HEK293T (cell line): ENCODE results near the gene CD34.

ENCODE experiments used
- CTCF ChIA-PET: fragments of 350-600 bp; formaldehyde crosslinking; extraction: SDS; loops from one replicate; lab custom pipeline; 2021; ENCODE audit warnings: antibody characterized with exemption, inconsistent platforms; lab: Yijun Ruan, JAX
- POLR2A ChIA-PET: fragments of 350-600 bp; formaldehyde crosslinking; extraction: SDS; loops from one replicate; lab custom pipeline; 2020; ENCODE audit warnings: antibody characterized with exemption, inconsistent platforms; lab: Yijun Ruan, JAX
- DNase-seq: peaks from one replicate; pipeline ENCODE4 v3.0.0; 2012; ENCODE audit warnings: mixed read lengths; ENCODE audit errors: extremely low spot score
- ARNT ChIP-seq: fragments of 450-650 bp; IDR thresholded peaks from 2 replicates; pipeline ENCODE4 v1.6.1; 2017; ENCODE audit warnings: mild to moderate bottlenecking
- BHLHE40 ChIP-seq: fragments of 450-650 bp; IDR thresholded peaks from 2 replicates; pipeline ENCODE4 v1.6.1; 2016; ENCODE audit warnings: mild to moderate bottlenecking, moderate library complexity, borderline replicate concordance
- CTBP1 ChIP-seq: fragments of 450-650 bp; IDR thresholded peaks from 2 replicates; pipeline ENCODE4 v1.6.1; 2016; ENCODE audit warnings: borderline replicate concordance
- ELF4 ChIP-seq: fragments of 450-650 bp; IDR thresholded peaks from 2 replicates; pipeline ENCODE4 v1.6.1; 2017; ENCODE audit warnings: antibody characterized with exemption
- FOXA1 ChIP-seq: fragments of 450-650 bp; IDR thresholded peaks from 2 replicates; pipeline ENCODE4 v1.6.1; 2016; ENCODE audit warnings: mild to moderate bottlenecking
- FOXK2 ChIP-seq: fragments of 450-650 bp; IDR thresholded peaks from 2 replicates; pipeline ENCODE4 v1.6.1; 2016; ENCODE audit warnings: mild to moderate bottlenecking
- FOXM1 ChIP-seq: fragments of 450-650 bp; IDR thresholded peaks from 2 replicates; pipeline ENCODE4 v1.6.1; 2017; ENCODE audit warnings: mild to moderate bottlenecking, borderline replicate concordance
- HDGF ChIP-seq: fragments of 450-650 bp; IDR thresholded peaks from 2 replicates; pipeline ENCODE4 v1.6.1; 2017; ENCODE audit warnings: antibody characterized with exemption, borderline replicate concordance
- L3MBTL2 ChIP-seq: fragments of 450-650 bp; conservative IDR thresholded peaks from 2 replicates; pipeline ENCODE4 v1.6.1; 2016; ENCODE audit warnings: mild to moderate bottlenecking
- LEF1 ChIP-seq: fragments of 450-650 bp; IDR thresholded peaks from 2 replicates; pipeline ENCODE4 v1.6.1; 2017; ENCODE audit warnings: mild to moderate bottlenecking, borderline replicate concordance
- NFRKB ChIP-seq: fragments of 450-650 bp; IDR thresholded peaks from 2 replicates; pipeline ENCODE4 v1.6.1; 2016; ENCODE audit warnings: mild to moderate bottlenecking, moderate library complexity
- SP1 ChIP-seq: fragments of 450-650 bp; IDR thresholded peaks from 2 replicates; pipeline ENCODE4 v1.6.1; 2017
- SUZ12 ChIP-seq: fragments of 450-650 bp; IDR thresholded peaks from 2 replicates; pipeline ENCODE4 v1.6.1; 2016; ENCODE audit warnings: mild to moderate bottlenecking
- TARDBP ChIP-seq: fragments of 450-650 bp; IDR thresholded peaks from 2 replicates; pipeline ENCODE4 v1.6.1; 2016
- ZNF384 ChIP-seq: fragments of 450-650 bp; IDR thresholded peaks from 2 replicates; pipeline ENCODE4 v1.6.1; 2016
- TF ChIP-seq, protein P1 (sequence below): fragments of 450-650 bp; IDR thresholded peaks from 2 replicates; pipeline ENCODE4 v1.6.1; 2016

Gene CD34

GRCh38 chr1:207903767-207904166 lies 7.2 kb downstream of the CD34 start:
- DNase-seq, result no peak
- ChIA-PET CTCF (interaction anchor here (0.6 to 1.6 kb wide), 3 partner anchors 18 to 1402 kb away, joined by 3 to 5 read pairs (median 3); no protein-coding TSS in a partner anchor), POLR2A (no interaction called here)
- no peak for TF ChIP-seq FOXM1
- TF ChIP-seq SP1, result no peak
- TF ChIP-seq FOXA1, result no peak

GRCh38 chr1:207903053-207903452 lies 7.9 kb downstream of the CD34 start:
- TF ChIP-seq TARDBP, result no peak
- TF ChIP-seq SUZ12, result no peak
- TF ChIP-seq ELF4, result no peak
- TF ChIP-seq LEF1, result no peak
- TF ChIP-seq L3MBTL2, result no peak
- TF ChIP-seq FOXM1, result no peak
- POLR2A ChIA-PET, result no interaction called here
- no peak for DNase-seq
- CTCF ChIA-PET, result interaction anchor here (0.6 to 1.6 kb wide), 4 partner anchors 18 to 1401 kb away, joined by 3 to 8 read pairs (median 4); no protein-coding TSS in a partner anchor

DNA sequence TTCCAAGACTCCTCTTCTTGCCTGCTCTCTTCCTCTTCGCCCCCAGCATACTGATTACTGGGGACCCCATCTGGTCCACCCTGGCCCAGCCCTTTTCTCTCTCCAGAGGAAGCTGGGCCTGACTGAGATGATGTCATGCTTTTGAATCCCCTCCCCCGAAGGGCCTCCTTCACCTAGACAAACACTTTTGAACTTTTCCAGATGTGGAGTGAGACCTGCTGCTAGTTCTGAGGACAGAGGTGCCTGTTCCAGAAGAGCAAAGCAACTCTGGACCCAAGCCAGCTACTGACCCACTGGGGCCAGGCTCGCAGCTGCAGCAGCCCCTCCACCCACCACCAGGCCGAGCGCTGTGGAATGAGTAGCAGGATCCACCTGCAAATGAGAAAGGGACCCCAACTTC lies 8.4 kb downstream of the CD34 start:
- ChIA-PET CTCF (interaction anchor here (0.6 to 1.3 kb wide), 2 partner anchors 61 to 762 kb away, joined by 3 to 8 read pairs; no protein-coding TSS in a partner anchor), POLR2A (no interaction called here)

GRCh38 chr1:207901041-207901653 lies 9.8 kb downstream of the CD34 start:
- ChIA-PET CTCF (no interaction called here), POLR2A (no interaction called here)
- TF ChIP-seq L3MBTL2, result no peak
- no peak for TF ChIP-seq LEF1
- TF ChIP-seq NFRKB, result no peak
- TF ChIP-seq BHLHE40, result no peak
- TF ChIP-seq ZNF384, result no peak
- TF ChIP-seq FOXA1, result no peak
- TF ChIP-seq FOXM1, result no peak
- TF ChIP-seq CTBP1, result no peak
- TF ChIP-seq ELF4, result no peak
- TF ChIP-seq SUZ12, result no peak
- no peak for TF ChIP-seq HDGF
- no peak for DNase-seq

More for the DNA sequence above, 8.4 kb downstream of the CD34 start:
- DNase-seq, result no peak
- TF ChIP-seq L3MBTL2 (no peak), FOXK2 (no peak), CTBP1 (no peak), LEF1 (no peak), BHLHE40 (no peak), SP1 (no peak), ELF4 (no peak), NFRKB (no peak), ARNT (no peak), FOXM1 (no peak), ZNF384 (no peak)
- TF ChIP-seq, protein P1, sequence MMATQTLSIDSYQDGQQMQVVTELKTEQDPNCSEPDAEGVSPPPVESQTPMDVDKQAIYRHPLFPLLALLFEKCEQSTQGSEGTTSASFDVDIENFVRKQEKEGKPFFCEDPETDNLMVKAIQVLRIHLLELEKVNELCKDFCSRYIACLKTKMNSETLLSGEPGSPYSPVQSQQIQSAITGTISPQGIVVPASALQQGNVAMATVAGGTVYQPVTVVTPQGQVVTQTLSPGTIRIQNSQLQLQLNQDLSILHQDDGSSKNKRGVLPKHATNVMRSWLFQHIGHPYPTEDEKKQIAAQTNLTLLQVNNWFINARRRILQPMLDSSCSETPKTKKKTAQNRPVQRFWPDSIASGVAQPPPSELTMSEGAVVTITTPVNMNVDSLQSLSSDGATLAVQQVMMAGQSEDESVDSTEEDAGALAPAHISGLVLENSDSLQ, result no peak

- no peak for DNase-seq
- CTCF ChIA-PET, result interaction anchor here (0.8 kb wide), 1 partner anchor 14 kb away, joined by 3 read pairs; no protein-coding TSS in a partner anchor
- TF ChIP-seq CTBP1 (no peak), ZNF384 (no peak)
- POLR2A ChIA-PET, result interaction anchor here (1.6 kb wide), 1 partner anchor 64 kb away, joined by 5 read pairs; no protein-coding TSS in a partner anchor
Measured at GRCh38 chr1:207898836-207899235, 12.1 kb downstream of the CD34 start.

GRCh38 chr1:207898260-207898659 lies 12.7 kb downstream of the CD34 start:
- POLR2A ChIA-PET, result interaction anchor here (1.6 kb wide), 1 partner anchor 65 kb away, joined by 5 read pairs; no protein-coding TSS in a partner anchor
- CTCF ChIA-PET, result interaction anchor here (0.7 to 2.7 kb wide), 4 partner anchors 12 to 70 kb away, joined by 3 to 14 read pairs (median 5); no protein-coding TSS in a partner anchor
- TF ChIP-seq NFRKB (no peak), LEF1 (no peak), FOXM1 (no peak), TARDBP (no peak), ZNF384 (no peak), BHLHE40 (no peak)
- TF ChIP-seq, protein P1, result no peak
- DNase-seq, result no peak

DNA sequence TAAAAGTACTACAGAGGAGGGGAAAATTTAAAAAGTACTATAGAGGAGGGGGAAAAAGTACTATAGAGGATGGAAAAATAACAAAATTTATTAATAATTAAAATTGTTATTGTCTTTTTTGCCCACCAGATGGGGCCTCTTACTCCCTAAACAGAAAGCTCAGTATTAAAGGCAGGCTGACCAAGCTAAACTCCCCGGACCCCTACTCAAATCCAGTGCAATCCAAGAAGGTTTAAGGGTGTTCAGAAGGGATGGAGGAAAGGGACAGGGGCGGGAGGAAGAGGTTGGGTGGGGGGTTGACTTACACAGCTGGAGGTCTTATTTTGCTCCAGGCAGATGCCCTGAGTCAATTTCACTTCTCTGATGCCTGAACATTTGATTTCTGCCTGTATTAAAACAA lies 13.7 kb downstream of the CD34 start:
- DNase-seq, result no peak
- ChIA-PET POLR2A (interaction anchor here (2.5 kb wide), 1 partner anchor 66 kb away, joined by 10 read pairs; no protein-coding TSS in a partner anchor), CTCF (interaction anchor here (0.6 to 2.7 kb wide), 5 partner anchors 11 to 1942 kb away, joined by 3 to 14 read pairs (median 6); no protein-coding TSS in a partner anchor)
- no peak for TF ChIP-seq L3MBTL2
- no peak for TF ChIP-seq FOXK2
- no peak for TF ChIP-seq FOXA1
- no peak for TF ChIP-seq ZNF384
- TF ChIP-seq ARNT, result no peak
- no peak for TF ChIP-seq SUZ12
- no peak for TF ChIP-seq FOXM1
- no peak for TF ChIP-seq LEF1
- no peak for TF ChIP-seq HDGF
- TF ChIP-seq SP1, result no peak
- TF ChIP-seq, protein P1, result no peak
- no peak for TF ChIP-seq ELF4
- TF ChIP-seq BHLHE40, result no peak
